Vagina (tissue), 2 donors: Measurements from ENCODE around the gene JHY. TPM values are rescaled to one million over a fixed set of nuclear protein-coding genes. Genes with fewer than 3 reads are reported as not detected.

Source experiments
- DNase-seq, 2 donors: peaks; one replicate each; pipeline ENCODE4 v3.0.0-alpha.2; 2017; ENCODE audit errors: extremely low spot score in 2 of 2
- H3K27ac ChIP-seq: fragments of 200-600 bp; sonication (generic); one replicate; pipeline ENCODE4 v1.5.1; 2019
- H3K27me3 ChIP-seq: fragments of 200-600 bp; sonication (generic); one replicate; pipeline ENCODE4 v1.5.1; 2019
- H3K36me3 ChIP-seq, 2 donors: fragments of 200-600 bp; sonication (generic); one replicate each; pipeline ENCODE4 v1.5.1; 2017 to 2019
- H3K4me1 ChIP-seq: fragments of 200-600 bp; sonication (generic); one replicate; pipeline ENCODE4 v1.5.1; 2019
- H3K4me3 ChIP-seq, 2 donors: fragments of 200-600 bp; sonication (generic); 1 replicate in 1 of 2; 2 replicates in 1 of 2; pipeline ENCODE4 v1.5.1; 2016 to 2019
- H3K9me3 ChIP-seq: fragments of 200-600 bp; sonication (generic); one replicate; pipeline ENCODE4 v1.5.1; 2019
- POLR2A ChIP-seq, 2 donors: fragments of 450-650 bp; IDR thresholded peaks; one replicate each; pipeline ENCODE4 v1.6.1; 2017; ENCODE audit warnings: antibody characterized with exemption in 2 of 2, mild to moderate bottlenecking in 2 of 2, moderate library complexity in 2 of 2
- POLR2AphosphoS5 ChIP-seq, 2 donors: sonication (generic); formaldehyde crosslinking; IDR thresholded peaks; one replicate each; pipeline ENCODE4 v1.9.0; 2017; ENCODE audit warnings: antibody characterized with exemption in 2 of 2, mild to moderate bottlenecking in 2 of 2, low read depth in 1 of 2; ENCODE audit not compliant: insufficient read depth in 1 of 2
- intact Hi-C: fragments of 100-400 bp; cut with DNase I; formaldehyde crosslinking; loops from one replicate; pipeline ENCODE4 v1.15.1; 2023
- total RNA-seq: library from RNA; depleted of rRNA; stranded (reverse); fragments of >200 nt; gene quantifications from one replicate; pipeline ENCODE4 v1.2.3, GENCODE V29; 2016
- TF ChIP-seq, protein P1 (sequence below), 3 experiments: fragments of 450-650 bp in 2 of 3; fragments of 200-600 bp in 1 of 3; sonication (generic) in 1 of 3; IDR thresholded peaks; one replicate each; pipeline ENCODE4 v1.5.1; 2017 to 2019; ENCODE audit warnings: antibody characterized with exemption in 3 of 3, mild to moderate bottlenecking in 2 of 3, moderate library complexity in 2 of 3

The JHY gene
- 7.6 TPM for total RNA-seq

DNA sequence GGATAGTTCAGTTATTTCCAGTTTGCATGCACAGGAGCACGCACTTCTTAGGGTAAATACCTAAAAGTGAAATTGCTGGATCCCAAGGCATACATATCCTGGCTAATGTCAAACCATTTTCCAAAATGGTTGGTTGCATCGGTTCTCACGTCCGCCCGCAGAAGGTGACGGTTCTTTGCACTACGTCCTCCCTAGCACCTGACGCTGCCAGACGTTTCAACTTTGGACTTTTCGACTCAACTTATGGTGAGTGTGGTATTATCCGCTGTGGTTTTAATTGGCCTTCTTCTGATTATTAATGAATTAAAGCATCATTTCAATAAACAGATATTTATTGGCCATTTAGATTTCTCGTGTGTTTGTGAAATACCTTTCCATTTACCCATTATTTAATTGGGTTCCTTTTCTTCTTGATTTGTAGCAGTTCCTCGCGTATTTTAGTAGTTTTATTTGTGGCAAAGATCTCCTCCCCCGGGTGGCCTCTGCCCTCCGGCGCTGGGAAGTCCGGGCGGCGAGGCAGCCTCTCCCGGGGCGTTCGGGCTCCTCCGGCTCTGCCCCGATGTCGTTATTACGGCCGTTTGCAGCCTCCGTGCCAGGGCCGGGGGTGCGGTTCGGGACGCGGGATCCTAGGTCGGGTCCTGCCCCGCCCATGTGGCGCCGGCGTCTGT is at the start of gene JHY:
Gene JHY, plus strand, starts transcription at position 571 of the 668 bp plus-strand sequence. CDS start 3,091 bp downstream, outside the sequence.
- Histone ChIP-seq H3K27me3 (no peaks in the 10 kb centered on the region), H3K4me1 (peaks cover 15% of the 10 kb centered on the region), H3K36me3 (no peaks in the 10 kb centered on the region), H3K4me3 (peak within 1 kb of the TSS; percentile 57 to 83), H3K9me3 (no peaks in the 10 kb centered on the region), H3K27ac (peak within 1 kb of the TSS; percentile 75)
- no peak for DNase-seq
- TF ChIP-seq, protein P1, sequence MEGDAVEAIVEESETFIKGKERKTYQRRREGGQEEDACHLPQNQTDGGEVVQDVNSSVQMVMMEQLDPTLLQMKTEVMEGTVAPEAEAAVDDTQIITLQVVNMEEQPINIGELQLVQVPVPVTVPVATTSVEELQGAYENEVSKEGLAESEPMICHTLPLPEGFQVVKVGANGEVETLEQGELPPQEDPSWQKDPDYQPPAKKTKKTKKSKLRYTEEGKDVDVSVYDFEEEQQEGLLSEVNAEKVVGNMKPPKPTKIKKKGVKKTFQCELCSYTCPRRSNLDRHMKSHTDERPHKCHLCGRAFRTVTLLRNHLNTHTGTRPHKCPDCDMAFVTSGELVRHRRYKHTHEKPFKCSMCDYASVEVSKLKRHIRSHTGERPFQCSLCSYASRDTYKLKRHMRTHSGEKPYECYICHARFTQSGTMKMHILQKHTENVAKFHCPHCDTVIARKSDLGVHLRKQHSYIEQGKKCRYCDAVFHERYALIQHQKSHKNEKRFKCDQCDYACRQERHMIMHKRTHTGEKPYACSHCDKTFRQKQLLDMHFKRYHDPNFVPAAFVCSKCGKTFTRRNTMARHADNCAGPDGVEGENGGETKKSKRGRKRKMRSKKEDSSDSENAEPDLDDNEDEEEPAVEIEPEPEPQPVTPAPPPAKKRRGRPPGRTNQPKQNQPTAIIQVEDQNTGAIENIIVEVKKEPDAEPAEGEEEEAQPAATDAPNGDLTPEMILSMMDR (IDR thresholded peaks at IDR 0.05): no peak
- no peak for TF ChIP-seq POLR2AphosphoS5 (IDR thresholded peaks at IDR 0.05; ENCODE audit: insufficient read depth in 1 of 2, low read depth in 1 of 2)
- no peak for TF ChIP-seq POLR2A (IDR thresholded peaks at IDR 0.05)
- intact Hi-C loops: no loop called here

DNA sequence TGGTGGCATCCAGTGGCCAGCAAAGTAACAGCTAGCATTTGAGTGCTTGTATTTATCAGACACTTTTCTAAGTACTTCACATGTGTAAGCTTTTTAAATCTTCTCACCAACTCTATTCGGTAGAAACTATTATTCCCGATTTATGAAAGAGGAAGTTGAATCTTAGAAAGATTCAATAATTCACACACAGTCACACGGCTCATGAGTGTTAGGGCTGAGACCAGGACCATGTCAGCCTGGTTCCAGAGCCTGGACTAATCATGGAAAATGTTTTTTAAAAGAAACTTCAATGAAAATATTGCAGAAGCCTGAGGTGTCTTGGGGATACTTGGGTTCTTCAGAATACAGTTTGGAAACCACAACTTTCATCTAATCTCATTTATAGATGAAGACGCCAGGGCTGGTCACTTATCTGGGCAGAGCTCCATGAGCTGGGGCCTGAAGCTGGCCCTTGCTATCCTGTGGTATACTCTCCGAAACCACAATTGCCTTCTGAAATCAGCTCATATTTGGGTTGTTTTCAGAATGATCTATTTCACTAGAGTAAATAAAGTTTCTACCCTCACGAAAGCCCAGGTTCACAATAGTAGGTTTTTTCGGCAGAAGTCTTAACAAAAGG is 48.6 kb upstream of the JHY start:
- no peak for DNase-seq
- intact Hi-C loops: no loop called here
- H3K9me3 ChIP-seq: no peaks in the 10 kb centered on the region

DNA sequence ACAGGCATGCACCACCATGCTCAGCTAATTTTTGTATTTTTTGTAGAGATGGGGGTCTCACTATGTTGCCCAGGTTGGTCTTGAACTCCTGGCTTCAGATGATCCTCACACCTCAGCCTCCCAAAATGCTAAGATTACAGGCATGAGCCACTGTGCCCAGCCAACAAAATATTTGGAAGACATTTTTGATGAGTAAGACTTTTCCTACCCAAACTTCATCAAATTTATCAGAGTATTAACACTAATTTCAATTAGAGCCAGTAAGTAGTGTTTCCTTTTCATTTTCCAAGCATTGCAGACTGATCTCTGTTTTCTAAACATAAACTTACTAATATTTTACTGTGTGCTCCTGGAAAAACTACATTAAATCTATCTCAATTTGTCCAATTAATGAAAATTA is 45.6 kb upstream of the JHY start:
- no peaks in the 10 kb centered on the region for H3K9me3 ChIP-seq

More for the DNA sequence above, 48.6 kb upstream of the JHY start:
- H3K27ac ChIP-seq: no peak overlapping the region
- no peaks in the 10 kb centered on the region for H3K36me3 ChIP-seq
- H3K4me3 ChIP-seq: no peak overlapping the region
- no peaks in the 10 kb centered on the region for H3K27me3 ChIP-seq
- no peaks in the 10 kb centered on the region for H3K4me1 ChIP-seq
- TF ChIP-seq POLR2AphosphoS5 (IDR thresholded peaks at IDR 0.05; ENCODE audit: insufficient read depth in 1 of 2, low read depth in 1 of 2) (no peak), POLR2A (IDR thresholded peaks at IDR 0.05) (no peak)
- TF ChIP-seq, protein P1 (IDR thresholded peaks at IDR 0.05): no peak

DNA sequence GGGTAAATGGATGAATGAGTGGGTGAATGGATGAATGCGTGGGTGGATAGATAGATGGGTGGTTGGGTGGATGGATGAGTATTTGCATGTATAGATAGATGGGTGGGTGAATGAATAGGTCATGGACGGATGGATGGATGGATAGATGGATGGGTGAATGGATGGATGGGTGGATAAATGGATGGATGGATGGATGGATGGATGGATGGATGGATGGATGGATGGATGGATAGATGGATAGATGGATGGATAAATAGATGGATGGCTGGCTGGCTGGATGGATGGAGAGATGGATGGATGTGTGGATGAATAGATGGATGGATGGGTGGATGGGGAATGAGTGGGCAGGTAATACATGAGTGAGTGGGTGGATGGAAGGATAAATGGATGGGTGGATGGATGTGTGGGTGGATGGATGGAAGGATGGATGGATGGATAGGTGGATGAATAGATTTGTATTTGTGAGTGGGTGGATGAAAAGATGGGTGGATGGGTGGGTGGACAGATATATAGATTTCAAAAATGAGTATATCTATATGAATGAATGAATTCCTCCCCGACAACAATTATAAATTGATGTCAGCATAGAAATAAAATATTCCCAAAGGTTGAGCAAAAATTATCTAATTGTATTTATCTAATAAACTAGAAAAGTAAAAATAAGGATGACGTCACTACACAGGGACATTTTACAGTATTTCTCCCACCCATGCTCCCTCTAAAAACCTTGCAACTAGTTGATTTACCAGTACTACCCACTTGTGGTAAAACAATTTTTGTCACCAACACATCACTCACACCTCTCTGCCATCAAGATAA is 44.8 kb upstream of the JHY start:
- TF ChIP-seq POLR2AphosphoS5 (IDR thresholded peaks at IDR 0.05; ENCODE audit: insufficient read depth in 1 of 2, low read depth in 1 of 2): no peak
- TF ChIP-seq, protein P1 (IDR thresholded peaks at IDR 0.05): no peak
- no peak for TF ChIP-seq POLR2A (IDR thresholded peaks at IDR 0.05)
- H3K36me3 ChIP-seq: no peaks in the 10 kb centered on the region
- H3K27me3 ChIP-seq: no peaks in the 10 kb centered on the region
- H3K4me1 ChIP-seq: no peaks in the 10 kb centered on the region
- H3K9me3 ChIP-seq: no peaks in the 10 kb centered on the region
- no peak for DNase-seq
- intact Hi-C loops: no loop called here
- no peak overlapping the region for H3K4me3 ChIP-seq
- no peak overlapping the region for H3K27ac ChIP-seq

More for the DNA sequence above, 45.6 kb upstream of the JHY start:
- Histone ChIP-seq H3K27ac (no peak overlapping the region), H3K27me3 (no peaks in the 10 kb centered on the region), H3K4me1 (no peaks in the 10 kb centered on the region), H3K36me3 (no peaks in the 10 kb centered on the region), H3K4me3 (no peak overlapping the region)
- intact Hi-C loops: no loop called here
- TF ChIP-seq POLR2A (IDR thresholded peaks at IDR 0.05) (no peak), POLR2AphosphoS5 (IDR thresholded peaks at IDR 0.05; ENCODE audit: insufficient read depth in 1 of 2, low read depth in 1 of 2) (no peak)
- TF ChIP-seq, protein P1 (IDR thresholded peaks at IDR 0.05): no peak
- no peak for DNase-seq
